Fibroblast of gingiva (primary cell): ENCODE measurements around the gene PLOD1.
"Not testable (repeated sequence)": the region's sequence is repeated elsewhere in the genome, so short reads cannot be mapped to it uniquely, and the experiment has no call there.

Experiments
- DNase-seq: peaks from one replicate; pipeline ENCODE4 v3.0.0-alpha.2; 2011; ENCODE audit warnings: low read depth

PLOD1 gene

GRCh38 chr1:11912482-11913216 lies 21.9 kb upstream of the PLOD1 start:
- DNase-seq = not testable (repeated sequence)

GRCh38 chr1:11913291-11913690 lies 21.2 kb upstream of the PLOD1 start:
- no peak for DNase-seq

DNA sequence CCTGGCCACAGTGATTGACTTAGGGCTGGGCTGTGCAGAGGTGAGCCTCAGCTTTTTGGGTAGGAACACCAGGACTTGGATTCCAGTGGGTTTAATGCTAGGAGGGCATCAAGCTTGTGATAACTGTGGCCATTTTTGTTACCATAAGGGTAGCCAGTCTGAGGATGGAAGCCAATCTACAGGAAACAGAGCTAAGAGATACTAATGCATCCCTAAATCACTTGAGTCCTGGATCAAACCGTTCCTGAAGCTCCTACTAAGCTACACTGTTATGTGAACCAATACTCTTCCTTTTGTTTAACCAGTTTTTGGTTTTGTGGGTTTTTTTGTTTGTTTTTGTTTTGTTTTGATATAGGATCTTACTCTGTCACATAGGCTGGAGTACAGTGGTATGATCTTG lies 20.5 kb upstream of the PLOD1 start:
- DNase-seq = no peak

GRCh38 chr1:11918799-11919519 lies 15.6 kb upstream of the PLOD1 start:
- DNase-seq = peak; percentile 67

DNA sequence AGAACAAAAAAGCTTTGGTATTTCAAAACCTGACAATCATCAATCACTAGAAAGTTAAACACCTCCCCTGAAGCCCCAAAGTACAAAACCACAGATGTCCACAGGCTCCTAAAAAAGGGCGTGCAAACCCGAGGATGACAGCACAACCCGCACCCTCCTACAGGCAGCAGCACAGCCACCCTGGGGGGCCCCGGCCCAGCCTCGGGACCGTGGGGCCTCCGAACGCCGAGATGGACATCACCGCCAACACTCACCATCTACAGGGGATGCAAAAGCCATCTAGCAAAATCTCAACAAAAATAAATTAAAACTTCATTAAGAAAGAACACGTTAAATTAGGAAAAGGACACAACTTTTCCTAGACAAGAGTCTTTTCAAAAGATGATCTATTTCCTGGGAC lies 14.9 kb upstream of the PLOD1 start:
- no peak for DNase-seq

- DNase-seq = no peak
Measured at GRCh38 chr1:11920239-11920903, 14.1 kb upstream of the PLOD1 start.

GRCh38 chr1:11921022-11921421 lies 13.5 kb upstream of the PLOD1 start:
- DNase-seq = no peak

- DNase-seq = no peak
Measured at GRCh38 chr1:11923069-11923826, 11.3 kb upstream of the PLOD1 start.

- no peak for DNase-seq
Measured at GRCh38 chr1:11923827-11924113, 10.7 kb upstream of the PLOD1 start.

DNA sequence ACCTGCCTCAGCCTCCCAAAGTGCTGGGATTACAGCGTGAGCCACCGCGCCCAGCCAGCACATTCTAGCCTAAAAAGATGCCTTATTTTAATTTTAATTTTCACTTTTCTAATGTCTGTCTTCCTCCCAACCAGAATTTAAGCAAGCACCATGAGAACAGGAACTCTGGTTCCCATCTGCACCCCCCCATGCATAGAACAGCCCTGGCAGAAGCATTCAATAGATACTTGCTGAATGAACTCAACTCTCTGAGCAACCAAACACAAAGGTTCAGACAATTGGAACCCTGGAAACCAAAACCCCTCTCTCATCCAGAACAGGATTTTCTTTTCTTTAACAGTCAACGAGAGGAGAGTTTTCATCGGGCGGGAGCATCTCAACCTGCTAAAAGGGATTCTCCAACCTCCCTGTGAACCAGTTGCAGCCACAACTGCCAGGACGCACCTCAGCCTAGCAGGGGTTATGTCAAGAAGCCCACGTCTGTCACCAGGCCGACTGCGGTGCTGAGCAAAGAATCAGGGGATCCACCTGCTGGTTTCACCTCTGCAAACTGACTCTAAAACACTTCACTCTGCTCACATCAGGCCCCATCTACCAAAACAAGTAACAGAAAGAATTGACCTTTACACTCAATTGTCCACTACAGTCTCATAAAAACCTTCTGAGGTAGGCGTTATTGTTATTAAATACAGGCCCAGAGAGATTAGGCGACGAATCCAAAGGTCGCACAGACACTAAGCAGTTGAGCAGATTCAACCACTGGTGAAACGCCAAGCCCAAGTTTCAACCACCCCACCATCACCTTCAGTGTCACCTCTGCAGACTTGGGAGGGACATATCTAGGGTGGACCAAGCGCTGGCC lies 10.0 kb upstream of the PLOD1 start:
- DNase-seq = no peak

- DNase-seq = not testable (repeated sequence)
Measured at GRCh38 chr1:11925196-11925937, 9.2 kb upstream of the PLOD1 start.

GRCh38 chr1:11925938-11926292 lies 8.6 kb upstream of the PLOD1 start:
- no peak for DNase-seq

DNA sequence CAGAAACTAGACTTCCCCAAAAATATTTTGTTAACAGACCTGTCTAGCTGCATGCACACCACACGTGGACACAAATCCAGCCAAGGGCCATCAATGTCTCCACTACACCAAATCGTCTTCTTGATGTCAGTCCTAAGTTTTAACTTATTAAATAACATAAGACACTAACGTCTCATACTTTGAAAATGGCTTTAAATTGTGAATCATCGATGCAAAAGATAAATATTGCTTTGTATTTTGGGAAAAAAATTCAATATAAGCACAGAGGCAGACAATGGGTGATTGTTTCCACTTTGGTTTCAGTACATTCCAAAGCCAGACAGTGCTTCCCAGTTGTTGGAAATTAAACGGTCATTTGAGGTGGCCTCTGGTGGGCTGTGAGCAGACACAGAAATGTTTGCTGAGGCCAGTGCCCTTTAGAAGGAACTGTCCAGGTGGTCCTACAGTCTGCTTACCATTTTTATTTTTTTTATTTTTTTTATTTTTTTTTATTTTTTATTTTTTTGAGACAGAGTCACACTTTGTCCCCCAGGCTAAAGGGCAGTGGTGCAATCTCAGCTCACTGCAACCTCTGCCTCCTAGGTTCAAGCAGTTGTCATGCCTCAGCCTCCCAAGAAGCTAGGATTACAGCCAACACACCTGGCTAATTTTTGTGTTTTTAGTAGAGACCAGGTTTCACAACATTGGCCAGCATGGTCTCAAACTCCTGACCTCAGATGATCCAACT lies 6.5 kb upstream of the PLOD1 start:
- no peak for DNase-seq

DNA sequence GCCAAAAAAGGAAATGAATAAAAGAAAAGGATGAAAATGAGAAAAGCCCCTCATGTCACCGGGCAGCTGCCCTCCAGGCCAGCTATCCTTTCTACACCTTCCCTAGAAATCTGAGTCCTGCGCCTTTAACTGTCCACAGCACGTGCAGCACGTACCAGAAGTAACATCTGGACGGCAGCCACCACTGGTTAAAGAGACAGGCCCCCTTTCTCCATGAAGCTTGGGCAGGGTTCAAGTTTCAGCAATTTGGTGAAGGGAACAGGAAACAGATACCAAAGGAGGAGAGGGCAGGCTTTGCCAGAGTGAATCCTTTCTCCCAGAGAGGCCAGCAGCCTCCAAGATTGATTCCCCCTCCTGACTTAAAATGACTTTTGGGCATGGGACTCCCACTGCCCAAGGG lies 4.7 kb upstream of the PLOD1 start:
- peak; percentile 28 for DNase-seq

DNA sequence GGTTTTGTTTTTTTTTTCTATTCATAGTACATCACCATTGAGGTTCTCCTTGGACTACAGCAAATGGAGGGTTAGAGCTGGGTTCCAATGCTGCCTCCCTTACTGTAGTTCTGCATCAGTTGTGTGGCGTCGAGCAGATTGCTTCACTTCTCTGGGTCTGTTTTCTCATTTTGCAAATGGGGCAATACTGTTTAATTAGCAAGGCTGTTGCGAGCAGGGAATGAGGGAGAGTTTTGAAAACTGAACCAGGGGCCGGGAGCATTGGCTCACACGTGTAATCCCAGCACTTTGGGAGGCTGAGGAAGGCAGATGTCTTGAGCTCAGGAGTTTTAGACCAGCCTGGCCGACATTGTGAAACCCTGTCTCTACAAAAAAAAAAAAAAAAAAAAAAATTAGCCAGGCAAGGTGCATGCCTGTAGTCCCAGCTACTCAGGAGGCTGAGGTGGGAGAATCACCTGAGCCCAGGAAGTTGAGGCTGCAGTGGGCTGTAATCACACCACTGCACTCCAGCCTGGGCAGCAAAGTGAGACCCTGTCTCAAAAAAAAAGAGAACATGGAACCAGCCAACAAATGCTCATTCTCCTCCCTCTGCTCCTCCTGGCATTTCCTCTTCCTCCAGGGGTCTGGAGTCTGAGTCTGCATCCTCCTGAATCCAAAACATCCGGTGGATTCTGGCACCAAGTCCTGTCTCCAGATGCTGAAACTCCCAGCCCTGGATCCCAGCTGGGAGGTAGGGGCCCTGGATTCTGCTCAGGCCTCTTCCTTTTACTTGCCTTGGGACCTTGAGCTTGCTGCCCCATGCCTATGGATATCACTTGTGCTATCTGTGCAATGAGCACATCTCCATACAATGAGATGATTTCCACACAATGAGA lies 3.7 kb upstream of the PLOD1 start:
- no peak for DNase-seq

DNA sequence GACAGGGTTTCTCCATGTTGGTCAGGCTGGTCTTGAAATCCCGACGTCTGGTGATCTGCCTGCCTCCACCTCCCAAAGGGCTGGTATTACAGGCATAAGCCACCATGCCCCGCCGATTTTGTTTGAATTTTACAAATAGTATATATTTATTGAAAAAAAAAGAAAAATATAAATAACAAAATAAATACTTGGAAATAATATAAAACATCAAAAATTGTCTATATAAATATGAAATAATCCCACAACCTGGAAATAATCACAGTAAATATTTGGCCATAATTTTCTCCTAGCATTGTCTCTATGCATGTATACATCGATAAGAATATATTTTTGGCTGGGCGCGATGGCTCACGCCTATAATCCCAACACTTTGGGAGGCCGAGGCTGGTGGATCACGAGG lies 2.7 kb upstream of the PLOD1 start:
- DNase-seq = no peak

GRCh38 chr1:11935057-11935412 lies 518 bp downstream of the PLOD1 start:
- no peak for DNase-seq

DNA sequence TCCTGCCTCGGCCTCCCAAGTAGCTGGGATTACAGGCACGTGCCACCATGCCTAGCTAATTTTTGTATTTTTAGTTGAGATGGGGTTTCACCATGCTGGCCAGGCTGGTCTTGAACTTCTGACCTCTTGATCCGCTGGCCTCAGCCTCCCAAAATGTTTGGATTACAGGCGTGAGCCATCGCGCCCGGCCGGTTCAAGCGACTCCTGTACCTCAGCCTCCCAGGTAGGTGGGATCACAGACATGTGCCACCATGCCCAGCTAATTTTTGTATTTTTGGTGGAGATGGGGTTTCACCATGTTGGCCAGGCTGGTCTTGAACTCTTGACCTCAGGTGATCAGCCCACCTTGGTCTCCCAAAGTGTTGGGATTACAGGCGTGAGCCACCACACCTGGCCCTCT lies 1.2 kb downstream of the PLOD1 start:
- not testable (repeated sequence) for DNase-seq

DNA sequence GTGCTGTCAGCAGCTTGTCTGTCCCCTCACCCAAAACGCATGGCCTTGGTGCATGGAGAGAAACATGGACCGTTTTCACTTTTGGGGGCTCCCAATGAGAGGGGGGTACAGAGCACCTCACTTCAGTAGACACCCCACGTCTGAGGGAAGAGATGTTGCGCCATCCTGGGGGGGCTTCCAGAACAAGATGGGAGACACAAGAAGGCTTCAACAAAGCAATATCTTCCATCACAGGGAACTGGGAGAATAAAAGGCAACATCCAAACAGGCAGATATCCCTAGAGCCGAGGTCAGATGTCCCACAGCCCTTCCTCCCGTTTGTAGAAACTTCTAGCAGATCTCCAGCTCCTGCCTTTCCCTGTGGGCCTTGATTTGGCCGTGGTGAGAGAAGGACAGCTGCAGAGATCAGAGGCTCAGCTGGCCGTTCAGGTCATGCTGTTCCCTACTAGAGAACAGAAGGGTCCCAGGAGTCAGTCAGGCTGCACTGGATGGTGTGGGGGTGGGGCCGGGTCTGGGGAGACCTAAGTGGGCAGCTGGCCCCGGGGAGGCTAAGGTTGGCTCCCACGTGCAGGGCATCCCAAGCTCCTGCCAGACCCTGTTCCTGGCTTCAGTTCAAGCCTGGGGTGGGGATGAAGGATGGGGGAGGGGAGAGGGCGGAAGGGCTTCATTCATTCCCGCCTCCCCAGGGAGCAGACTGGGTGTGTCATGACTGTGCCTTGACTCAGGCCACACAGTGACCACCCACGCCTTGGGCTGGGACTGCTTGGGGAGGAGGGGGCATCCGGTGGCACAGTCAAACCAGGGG lies 4.4 kb downstream of the PLOD1 start:
- DNase-seq = no peak
